HG02588 (cell line): ENCODE results near the gene GUK1.

ENCODE experiments used
- ATAC-seq: cut with Tn5 transposase; IDR thresholded peaks from one replicate; pipeline ENCODE4 v1.9.1; 2021; ENCODE audit warnings: mild to moderate bottlenecking, moderate library complexity; ENCODE audit not compliant: unreplicated experiment

GUK1 gene

DNA sequence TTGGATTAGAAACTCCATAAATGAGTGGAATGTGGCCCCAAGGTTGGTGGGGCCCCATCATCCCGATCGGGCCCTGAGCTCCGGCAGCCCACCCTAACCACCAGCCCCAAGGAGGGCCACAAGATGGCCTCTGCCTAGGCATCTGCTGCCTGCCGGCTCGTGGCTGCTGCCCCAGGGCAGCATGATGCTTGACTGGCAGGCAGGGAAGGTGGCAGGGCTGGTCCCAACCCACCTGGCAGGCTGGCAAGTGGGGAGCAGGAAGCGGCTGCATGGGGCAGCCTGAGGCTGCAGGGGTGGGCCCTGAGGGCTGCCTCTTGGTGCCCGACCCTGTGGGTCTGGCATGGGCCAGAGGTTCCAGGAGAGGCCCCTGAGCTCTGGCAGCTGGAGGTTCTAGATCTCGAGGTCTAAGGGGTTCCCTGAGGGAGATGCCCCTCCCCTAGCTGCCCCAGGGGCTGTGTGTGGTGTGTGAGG is 8.9 kb downstream of the GUK1 start:
- no peak for ATAC-seq

- ATAC-seq: no peak
These were observed 9.5 kb downstream of the GUK1 start, which contains the start of gene GJC2 for GRCh38 chr1:228149406-228150119. Gene GJC2, plus strand, starts transcription at chr1:228149930. Its CDS starts 7,829 bp downstream, at chr1:228157759.

DNA sequence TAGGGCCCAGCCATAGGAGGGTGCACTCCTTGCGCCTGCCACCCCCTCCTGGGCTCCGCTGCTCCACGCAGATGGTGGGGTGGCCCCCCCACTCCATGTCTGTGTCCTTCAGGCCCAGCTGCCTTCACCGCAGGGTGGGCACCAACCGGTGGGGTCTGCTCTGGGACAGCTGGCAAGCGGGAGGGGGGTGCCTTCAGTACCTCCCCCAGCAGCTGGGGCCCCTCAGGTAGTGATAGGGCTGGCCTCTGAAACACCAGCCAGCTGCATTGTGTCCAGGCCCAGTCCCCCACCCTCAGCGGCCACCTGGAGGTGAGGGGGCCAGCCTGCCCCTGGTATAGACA is 10.0 kb downstream of the GUK1 start:
- no peak for ATAC-seq

DNA sequence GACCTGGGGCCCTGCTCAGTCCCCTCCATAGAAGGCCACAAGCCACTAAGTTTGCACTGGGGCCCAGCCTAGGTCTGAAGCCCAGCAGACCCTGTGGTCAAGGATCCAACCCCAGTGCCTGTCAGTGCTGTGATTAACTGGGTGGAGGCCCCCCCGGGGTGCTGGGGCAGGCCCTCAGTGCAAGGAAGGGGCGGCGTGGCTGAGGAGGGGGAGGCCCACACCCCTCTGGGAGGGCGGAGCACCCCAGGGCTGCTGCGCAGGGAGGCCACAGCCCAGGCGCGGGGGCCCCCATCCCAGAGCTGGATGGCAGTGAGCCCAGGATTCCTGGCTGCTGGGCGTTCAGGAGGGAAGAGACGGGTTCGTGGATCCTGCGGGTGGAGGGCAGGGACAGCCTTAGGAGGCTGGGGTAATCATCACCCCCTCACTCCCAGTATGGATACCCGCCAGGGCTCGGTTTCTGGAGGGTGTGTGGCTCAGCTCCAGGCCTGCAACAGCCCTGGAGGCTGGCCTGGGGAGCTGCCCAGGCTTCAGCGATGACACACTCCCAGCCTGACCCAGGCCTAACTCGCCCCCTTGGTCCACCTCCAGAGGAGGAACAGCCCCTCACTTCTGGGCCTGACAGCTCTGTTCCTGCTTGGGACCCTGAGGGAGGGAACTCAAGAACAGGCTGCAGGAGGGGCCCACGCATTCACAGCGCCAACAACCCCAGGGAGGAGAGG is 10.5 kb downstream of the GUK1 start:
- ATAC-seq: no peak

DNA sequence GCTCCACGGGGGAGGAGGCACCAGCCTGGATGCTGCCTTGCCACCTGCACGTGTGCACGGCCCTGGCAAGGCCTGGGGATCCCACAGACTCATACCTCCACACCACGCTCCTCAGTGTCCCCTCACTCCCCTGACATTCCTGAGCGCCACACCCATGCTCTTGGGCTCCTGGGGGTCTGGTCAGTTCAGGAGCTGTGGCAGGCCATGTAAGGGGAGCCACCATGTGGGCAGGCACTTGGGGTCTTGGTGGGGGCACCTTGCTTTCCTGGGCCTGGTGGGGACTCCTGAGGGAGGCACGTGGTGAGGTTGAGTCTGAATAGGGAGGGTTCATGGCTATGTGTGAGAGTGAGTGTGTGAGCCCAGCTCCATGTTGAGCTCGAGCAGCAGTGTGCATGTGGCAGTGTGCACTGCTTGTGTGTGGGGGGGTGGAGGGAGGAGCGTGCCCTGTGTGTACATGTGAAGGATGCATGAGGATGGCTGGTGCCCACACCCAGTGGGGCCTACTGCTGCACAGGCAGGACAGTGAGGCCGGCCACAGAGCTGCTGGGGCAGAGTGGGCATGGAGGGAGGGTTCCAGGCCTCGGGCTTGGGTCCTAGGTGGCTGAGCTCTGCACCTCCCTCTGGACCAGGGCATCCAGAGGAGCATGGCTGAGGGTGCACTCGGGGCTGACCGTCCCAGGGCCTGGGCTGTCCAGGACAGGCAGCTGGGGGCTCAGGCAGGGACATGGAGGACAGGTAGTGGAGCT is 11.3 kb downstream of the GUK1 start:
- no peak for ATAC-seq

- ATAC-seq: no peak
These were observed 12.2 kb downstream of the GUK1 start for GRCh38 chr1:228152097-228152917.

- ATAC-seq: no peak
These were observed 12.8 kb downstream of the GUK1 start for GRCh38 chr1:228152918-228153258.

GRCh38 chr1:228154021-228154669 is 14.1 kb downstream of the GUK1 start:
- no peak for ATAC-seq

DNA sequence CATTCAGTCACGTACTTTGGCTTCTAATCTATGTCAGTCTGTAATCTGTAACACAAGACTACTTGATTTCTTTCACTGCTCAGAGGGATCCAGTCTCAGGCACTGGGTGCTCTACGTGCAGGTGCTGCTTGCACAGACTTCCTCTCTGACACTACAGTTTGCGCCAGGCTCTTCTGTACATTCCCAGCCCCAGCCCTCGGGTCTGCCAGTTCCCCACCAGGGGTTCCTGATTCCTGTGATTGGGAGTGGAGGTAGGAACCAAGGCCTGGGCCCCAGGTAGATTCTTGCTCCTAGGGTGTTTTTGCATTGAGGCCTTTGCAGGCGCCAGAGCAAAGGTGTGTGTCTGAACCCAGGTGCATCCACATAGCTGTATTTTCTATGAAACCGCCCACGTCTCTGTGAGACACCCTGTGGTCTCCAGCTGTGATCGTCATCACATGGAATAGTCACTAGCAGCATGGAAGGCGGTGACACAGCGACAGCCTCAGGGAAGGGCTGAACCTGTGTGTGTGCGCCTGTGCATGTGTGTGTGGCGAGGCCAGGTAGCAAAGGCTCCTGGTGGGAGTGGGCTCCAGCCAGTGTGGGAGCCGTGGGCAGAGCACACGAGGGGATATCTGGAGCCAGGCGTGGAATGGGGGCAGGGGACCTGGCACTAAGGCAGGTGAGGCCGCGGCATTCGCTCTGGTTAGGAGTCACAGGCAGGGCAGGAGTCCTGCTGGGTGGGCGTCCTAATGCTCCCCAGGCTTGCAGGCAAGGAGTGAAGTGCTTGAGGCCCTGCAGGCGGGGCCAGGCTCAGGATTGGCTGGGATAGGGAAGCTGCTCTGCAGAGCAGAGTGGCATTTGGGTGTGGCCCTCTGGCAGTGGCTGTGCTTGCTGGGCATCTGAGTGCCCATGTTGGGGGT is 14.8 kb downstream of the GUK1 start:
- ATAC-seq: no peak

DNA sequence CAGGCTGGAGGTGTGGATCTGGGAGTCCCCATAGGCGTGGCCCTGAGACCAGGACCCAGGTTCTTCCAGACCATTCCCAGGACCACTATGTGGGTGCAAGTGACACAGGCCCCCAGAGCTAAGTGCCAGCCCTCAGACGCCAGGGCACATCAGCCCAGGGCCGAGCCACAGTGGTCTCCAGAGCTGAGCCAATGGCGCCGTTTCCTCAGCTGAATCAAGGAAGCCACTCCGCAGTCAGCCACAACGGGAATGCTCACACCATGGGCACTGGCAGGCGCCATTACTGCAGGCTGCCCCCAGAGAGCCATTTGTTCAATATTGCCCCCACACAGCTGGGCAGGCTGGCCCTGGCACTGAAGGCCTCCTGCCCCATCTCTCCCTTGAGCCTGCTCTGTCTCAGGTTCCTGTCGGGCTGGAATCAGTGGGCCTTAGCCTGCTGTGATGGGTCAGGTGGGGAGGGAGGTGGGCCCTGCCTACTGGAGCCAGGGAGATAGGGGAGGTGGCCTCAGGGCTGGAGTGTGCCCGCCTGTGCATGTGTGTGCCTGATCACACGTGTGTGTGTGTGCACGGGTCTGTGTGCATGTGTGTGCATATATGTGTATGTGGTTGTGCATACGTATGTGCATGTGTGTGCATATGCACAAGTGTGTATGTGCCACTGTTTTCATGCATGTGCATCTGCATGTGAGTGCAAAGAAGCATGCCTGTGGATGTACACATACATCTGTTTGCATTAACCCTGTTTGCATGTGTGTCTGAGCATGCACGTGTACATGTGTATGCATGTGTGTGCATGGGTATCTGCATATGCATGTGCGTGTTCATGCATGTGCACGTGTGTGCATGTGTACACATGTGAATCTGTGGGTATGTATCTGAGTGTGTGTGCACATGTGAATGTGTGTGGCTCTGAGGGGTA is 15.8 kb downstream of the GUK1 start:
- ATAC-seq: no peak

GRCh38 chr1:228156515-228156881 is 16.4 kb downstream of the GUK1 start:
- no peak for ATAC-seq

- no peak for ATAC-seq
These were observed 17.1 kb downstream of the GUK1 start for GRCh38 chr1:228156941-228157728.

- no peak for ATAC-seq
These were observed 17.6 kb downstream of the GUK1 start for GRCh38 chr1:228157729-228158126.

- ATAC-seq: no peak
These were observed 18.3 kb downstream of the GUK1 start for GRCh38 chr1:228158151-228159007.

GRCh38 chr1:228159008-228159665 is 19.1 kb downstream of the GUK1 start:
- no peak for ATAC-seq

- ATAC-seq: no peak
These were observed 20.2 kb downstream of the GUK1 start for GRCh38 chr1:228160201-228160761.
